ENCODE measurements around the gene ETNPPL.

ETNPPL gene

DNA sequence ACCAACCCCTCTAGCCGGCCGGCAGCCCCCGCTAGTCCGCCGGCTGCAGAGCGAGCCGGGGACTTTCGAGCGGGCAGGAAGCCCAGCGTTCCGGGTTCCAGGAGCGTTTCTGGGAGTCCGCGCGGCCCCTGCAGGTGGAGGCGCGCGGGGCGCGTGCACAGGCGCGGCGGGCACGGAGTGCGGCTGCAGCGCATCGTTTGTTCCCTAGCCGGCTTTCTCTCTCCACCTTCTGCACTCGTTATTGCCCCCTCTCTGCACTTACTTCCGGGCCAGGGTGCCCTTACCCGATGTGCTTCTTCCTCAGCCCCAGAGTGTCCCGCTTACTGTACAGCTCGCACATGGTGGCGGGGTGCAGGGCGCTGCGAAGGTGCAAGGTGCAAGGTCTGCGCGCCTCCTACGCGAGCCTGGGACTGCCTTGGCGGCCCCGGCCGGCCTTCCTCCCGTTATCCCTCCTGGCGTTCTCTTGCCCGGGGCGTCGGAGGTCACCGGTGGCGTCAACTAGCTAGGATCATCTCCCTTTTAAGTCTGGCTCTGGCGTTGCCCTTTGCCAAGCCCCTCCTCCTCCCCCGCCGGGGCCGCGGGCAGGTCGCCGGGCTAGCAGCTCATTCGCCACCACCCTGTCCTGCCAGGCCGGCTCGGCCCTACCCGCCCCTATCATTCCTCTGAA, at the start of gene ETNPPL:
TSS of gene ETNPPL (minus strand) at position 495 of the 667 bp plus-strand sequence. CDS start at position 340, 155 bp downstream.
- DNase-seq = peak; percentile 89

DNA sequence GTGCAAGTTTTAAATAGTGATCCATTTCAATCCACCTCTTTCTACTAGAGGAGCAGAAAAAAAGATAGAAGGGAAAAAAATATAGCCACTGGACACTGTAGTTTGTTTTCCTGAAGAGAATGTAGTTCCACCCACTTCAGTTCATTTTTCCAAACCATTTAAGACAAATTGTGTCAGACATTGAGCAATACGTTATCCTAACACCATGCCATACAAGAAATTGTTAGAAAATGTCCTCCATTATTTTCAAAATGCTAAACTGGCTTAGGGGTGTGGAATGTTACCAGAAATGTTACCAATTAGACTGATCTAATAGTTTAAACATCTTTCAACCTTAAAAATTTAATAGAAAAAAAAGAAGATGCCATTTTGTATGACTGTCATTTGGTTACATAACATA, 48.6 kb upstream of the ETNPPL start:
- DNase-seq = no peak

GRCh38 chr4:108810087-108810486, 47.2 kb upstream of the ETNPPL start:
- no peak for DNase-seq

- DNase-seq = no peak
These were observed 41.9 kb upstream of the ETNPPL start for GRCh38 chr4:108804648-108805273.

DNA sequence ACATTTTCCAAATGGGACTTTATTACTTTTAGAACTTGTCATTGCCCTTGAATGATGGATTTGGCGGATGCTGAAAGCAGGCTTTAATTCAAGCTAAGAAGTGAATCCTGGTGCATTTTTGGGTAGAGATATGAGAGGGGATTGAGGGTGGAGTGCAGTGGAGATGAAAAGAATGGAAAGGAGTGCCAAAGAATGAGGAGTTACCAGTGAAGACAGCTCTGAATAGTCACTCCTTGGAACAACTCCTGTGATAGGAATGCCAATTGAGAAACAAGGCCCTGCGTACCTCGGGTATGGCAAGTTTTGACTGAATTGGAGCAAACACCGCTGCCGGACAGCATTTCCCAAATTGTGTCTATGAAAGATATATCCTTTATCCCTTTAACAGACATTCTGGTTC, 36.5 kb upstream of the ETNPPL start:
- DNase-seq = no peak

GRCh38 chr4:108796173-108796572, 33.3 kb upstream of the ETNPPL start:
- no peak for DNase-seq

GRCh38 chr4:108795733-108796132, 32.9 kb upstream of the ETNPPL start:
- no peak for DNase-seq

DNA sequence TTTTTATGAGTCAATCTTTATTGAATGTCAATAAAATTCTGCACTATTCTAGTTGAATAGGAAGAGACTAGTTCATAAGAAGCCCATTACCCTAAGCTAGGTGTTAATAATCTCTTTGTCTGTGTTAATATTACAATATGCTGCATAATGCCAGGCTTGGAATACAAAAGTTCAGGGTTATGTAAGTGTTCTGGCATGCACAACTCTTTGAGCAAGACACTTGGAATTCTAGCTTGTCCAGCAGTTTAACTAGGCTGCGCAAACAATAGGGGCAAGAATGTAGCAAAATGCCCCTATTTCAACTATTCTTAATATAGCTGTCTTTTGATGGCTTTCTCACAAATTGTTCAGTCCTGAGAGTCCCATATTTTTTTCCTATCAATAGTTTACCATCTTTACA, 31.3 kb upstream of the ETNPPL start:
- no peak for DNase-seq

DNA sequence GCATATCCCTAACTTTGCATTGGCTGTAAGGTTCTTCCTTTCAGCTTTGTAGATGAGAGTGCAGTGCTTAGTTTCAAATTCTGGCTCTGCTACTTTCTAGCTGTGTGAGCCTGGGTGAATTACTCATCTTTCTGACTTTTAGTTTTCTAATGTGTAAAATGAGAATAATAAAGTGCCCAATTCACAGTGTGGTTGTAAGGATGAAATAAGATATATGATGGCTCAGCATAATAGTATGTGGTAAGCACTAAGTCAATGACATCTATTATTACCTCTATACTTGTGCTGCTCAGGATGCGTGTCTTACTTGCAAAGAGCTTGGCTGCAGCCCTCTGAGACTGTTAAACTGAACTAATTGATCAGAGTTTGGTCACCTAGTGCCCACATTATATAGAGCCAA, 30.6 kb upstream of the ETNPPL start:
- DNase-seq = no peak

DNA sequence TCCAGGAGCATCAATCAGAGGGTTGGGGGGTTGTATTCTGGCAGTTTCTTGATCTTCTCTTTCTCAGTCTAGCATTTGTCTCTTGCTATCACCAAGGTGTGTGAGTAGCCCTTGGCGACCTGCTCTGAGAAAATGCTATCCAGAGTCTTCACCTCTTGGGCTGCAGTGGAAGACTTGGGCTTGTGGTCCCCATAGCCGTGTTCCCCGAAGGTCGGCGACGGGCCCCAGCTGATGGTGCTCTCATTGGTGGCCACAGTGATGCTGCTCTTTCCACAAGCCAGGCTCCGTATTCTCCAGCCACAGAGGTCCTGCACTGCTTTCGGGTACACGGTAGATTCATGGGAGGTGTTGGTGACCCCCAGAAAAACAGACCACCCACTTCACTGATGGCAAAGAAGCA, 25.9 kb upstream of the ETNPPL start:
- DNase-seq = no peak

GRCh38 chr4:108787724-108788123, 24.9 kb upstream of the ETNPPL start:
- no peak for DNase-seq

GRCh38 chr4:108787106-108787505, 24.3 kb upstream of the ETNPPL start:
- DNase-seq = no peak

GRCh38 chr4:108786351-108786750, 23.5 kb upstream of the ETNPPL start:
- no peak for DNase-seq

- DNase-seq = no peak
These were observed 21.0 kb upstream of the ETNPPL start for GRCh38 chr4:108783665-108784463.

- DNase-seq = no peak
These were observed 17.1 kb upstream of the ETNPPL start for GRCh38 chr4:108779958-108780357.

DNA sequence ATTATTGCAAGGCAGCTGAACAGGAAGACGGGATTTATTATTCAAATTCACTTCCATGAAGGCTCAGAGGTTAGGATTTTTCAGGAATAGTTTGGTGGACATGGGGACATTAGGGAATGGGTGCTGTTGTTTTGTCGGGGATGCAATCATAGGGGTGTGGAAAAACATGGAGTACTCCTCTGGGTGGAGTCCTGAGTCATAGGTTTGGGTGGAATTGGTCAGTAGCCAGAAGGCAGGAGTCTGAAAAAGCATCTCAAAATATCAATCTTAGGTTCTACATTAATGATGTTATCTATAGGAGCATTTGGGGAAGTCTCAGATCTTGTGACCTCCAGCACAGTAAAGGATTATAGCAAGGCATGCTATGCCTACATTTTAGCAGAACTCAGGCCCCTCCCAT, 14.5 kb upstream of the ETNPPL start:
- no peak for DNase-seq

DNA sequence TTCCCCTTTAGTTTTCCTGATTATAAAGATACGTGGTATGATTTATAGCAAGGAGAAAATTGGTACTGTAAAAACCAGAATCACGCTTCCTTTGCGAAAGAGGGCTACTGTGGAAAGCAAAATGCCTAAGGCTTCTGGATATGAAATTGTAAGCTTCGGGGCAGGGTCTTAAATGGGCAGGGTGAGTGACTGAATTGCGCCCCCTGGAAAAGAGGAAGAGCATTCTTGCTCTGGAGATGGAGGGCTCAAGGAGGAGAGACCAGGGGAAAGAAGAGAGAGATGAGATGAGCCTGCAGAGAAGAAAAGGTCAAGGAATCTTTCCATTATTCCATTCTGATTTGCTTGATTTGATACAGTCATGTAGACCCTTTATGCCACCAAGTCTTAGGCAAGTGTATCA, 13.1 kb upstream of the ETNPPL start:
- DNase-seq = no peak

- DNase-seq = no peak
These were observed 12.1 kb upstream of the ETNPPL start for GRCh38 chr4:108774809-108775530.

GRCh38 chr4:108772402-108772801, 9.5 kb upstream of the ETNPPL start:
- no peak for DNase-seq

DNA sequence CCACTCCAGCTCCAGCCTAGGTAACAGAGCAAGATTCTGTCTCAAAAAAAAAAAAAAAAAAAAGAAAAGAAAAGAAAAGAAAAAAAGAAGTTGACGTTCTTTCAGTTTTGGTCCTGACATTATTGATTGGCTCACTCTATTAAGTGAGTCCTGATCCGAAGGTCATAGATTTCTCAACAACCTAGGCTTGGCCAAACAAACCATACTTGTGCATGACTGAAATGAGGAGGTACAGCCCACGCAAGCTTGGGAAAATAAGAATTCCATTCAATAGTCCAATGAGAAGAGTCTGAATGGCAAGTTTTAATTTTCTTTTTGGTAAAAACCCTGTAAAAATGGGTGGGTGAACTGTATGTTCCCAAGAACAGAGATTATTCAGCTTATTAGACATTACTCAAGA, 3.2 kb upstream of the ETNPPL start:
- no peak for DNase-seq

- no peak for DNase-seq
These were observed 1.1 kb upstream of the ETNPPL start for GRCh38 chr4:108763986-108764385.

DNA sequence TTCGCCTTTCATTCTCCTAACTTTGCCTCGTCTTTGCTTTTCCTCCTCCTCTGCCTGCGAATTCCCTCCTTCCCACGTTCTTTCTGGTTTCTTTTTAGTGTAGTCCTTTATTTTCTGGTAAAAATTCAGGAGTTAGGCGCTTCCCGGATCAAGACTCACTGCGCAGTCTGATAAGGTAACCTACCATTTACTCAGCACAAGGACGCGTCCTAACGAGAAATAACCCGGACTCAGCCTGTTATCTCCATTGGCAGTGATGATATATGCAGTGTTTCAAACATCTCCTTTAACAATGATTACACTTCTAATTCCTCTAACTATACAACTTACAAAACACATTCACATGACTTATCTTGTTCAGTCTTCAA, 357 bp upstream of the ETNPPL start:
- no peak for DNase-seq

DNA sequence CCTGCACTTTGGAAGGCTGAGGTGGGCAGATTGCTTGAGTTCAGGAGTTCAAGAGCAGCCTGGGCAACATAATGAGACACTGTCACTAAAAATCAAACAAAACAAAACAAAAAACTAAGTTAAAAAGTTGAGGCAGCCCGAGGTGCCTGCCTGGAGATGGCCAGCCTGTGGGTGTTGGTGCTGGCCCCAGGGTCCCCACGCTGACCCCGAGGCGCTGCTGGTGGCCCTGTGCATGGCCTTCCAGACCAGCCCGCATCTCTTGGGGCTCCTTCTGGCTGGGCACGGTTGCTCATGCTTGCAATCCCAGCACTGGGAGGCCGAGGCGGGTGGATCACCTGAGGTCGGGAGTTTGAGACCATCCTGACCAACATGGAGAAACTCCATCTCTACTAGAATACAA, 4.4 kb downstream of the ETNPPL start:
- DNase-seq = no peak

- no peak for DNase-seq
These were observed 8.5 kb downstream of the ETNPPL start for GRCh38 chr4:108754327-108754726.
